ENCODE measurements around the gene MXD1. TPM values are rescaled to one million over a fixed set of nuclear protein-coding genes. Genes with fewer than 3 reads are reported as not detected.

MXD1 gene
- total and polyA plus RNA-seq, 2 donors (not counting 1 experiment from before 2014, with no cell fraction given), result 16.0 to 20.6 TPM

- Histone ChIP-seq H3K79me2 (ENCODE audit: control insufficient read depth, insufficient read depth, low read length) (peaks cover 12% of the 10 kb centered on the region), H3K9me3 (ENCODE audit: control extremely low read depth in 1 of 3, control insufficient read depth in 2 of 3, insufficient read depth in 1 of 3, low read length in 2 of 3) (no peaks in the 10 kb centered on the region), H4K20me1 (ENCODE audit: control insufficient read depth, insufficient read depth, low read length, poor library complexity, severe bottlenecking) (peaks cover 2% of the 10 kb centered on the region), H3K4me1 (ENCODE audit: control insufficient read depth in 2 of 2, insufficient read depth in 2 of 2, low read length in 2 of 2) (no peaks in the 10 kb centered on the region), H2AFZ (ENCODE audit: insufficient read depth, low read depth, low read length, poor library complexity, severe bottlenecking) (no peak overlapping the region), H3K4me3 (ENCODE audit: control extremely low read depth in 1 of 5, extremely low read depth in 1 of 5, insufficient read depth in 1 of 5, low read depth in 2 of 5, low read length in 4 of 5) (peak overlapping the region in 1 of 5 experiments; percentile 14), H3K4me2 (replicated peaks; ENCODE audit: low read depth, low read length, poor library complexity, severe bottlenecking) (no peak overlapping the region), H3K9ac (ENCODE audit: low read length) (no peak overlapping the region), H3K27me3 (replicated peaks in 1 of 4; ENCODE audit: control extremely low read depth in 1 of 4, control insufficient read depth in 3 of 4, insufficient read depth in 4 of 4, low read length in 3 of 4) (no peaks in the 10 kb centered on the region), H3K36me3 (replicated peaks in 1 of 2; ENCODE audit: control extremely low read depth in 1 of 2, control insufficient read depth in 1 of 2, extremely low read depth in 1 of 2, insufficient read depth in 2 of 2, low read length in 1 of 2) (peaks cover 6 to 32% of the 10 kb centered on the region in 2 experiments), H3K27ac (ENCODE audit: low read length in 2 of 2) (no peak overlapping the region)
- Mint-ChIP-seq H3K4me1 (peaks cover 4% of the 10 kb centered on the region), H3K27me3 (no peaks in the 10 kb centered on the region), H3K27ac (no peak overlapping the region), H3K4me3 (no peak overlapping the region), H3K9me3 (ENCODE audit: insufficient read depth) (no peaks in the 10 kb centered on the region)
- POLR2A ChIA-PET, result no interaction called here
- ATAC-seq (ENCODE audit: low read depth) (no peak), DNase-seq (no peak)
- TF ChIP-seq CTCF (IDR thresholded peaks at IDR 0.05), result no peak
- no peak for TF ChIP-seq EZH2 (IDR thresholded peaks at IDR 0.05; ENCODE audit: borderline replicate concordance, insufficient read depth, low read depth, low read length, poor library complexity, severe bottlenecking)
- CTCF ChIA-PET, result no interaction called here
- intact Hi-C loops (cut with micrococcal nuclease), result no loop called here
- WGBS (ENCODE audit: insufficient coverage), result no CpG with 5 or more reads among the region's 3 CpGs
These were observed 12.1 kb downstream of the MXD1 start for GRCh38 chr2:69926849-69927515.

GRCh38 chr2:69931832-69932595 lies 17.1 kb downstream of the MXD1 start:
- intact Hi-C loops (cut with micrococcal nuclease), result no loop called here
- peaks cover 8 to 43% of the 10 kb centered on the region in 2 experiments for H3K36me3 ChIP-seq (replicated peaks in 1 of 2; ENCODE audit: control extremely low read depth in 1 of 2, control insufficient read depth in 1 of 2, extremely low read depth in 1 of 2, insufficient read depth in 2 of 2, low read length in 1 of 2)
- CTCF ChIA-PET, result interaction anchor here (0.5 to 0.7 kb wide), 2 partner anchors 18 to 134 kb away, joined by 3 to 4 read pairs; no protein-coding TSS in a partner anchor
- ATAC-seq (ENCODE audit: low read depth) (no peak), DNase-seq (no peak)
- H3K4me1 ChIP-seq (ENCODE audit: control insufficient read depth in 2 of 2, insufficient read depth in 2 of 2, low read length in 2 of 2), result no peaks in the 10 kb centered on the region
- no peaks in the 10 kb centered on the region for H3K9me3 Mint-ChIP-seq (ENCODE audit: insufficient read depth)
- POLR2A ChIA-PET, result interaction anchor here (0.5 kb wide), 1 partner anchor 134 kb away, joined by 5 read pairs; no protein-coding TSS in a partner anchor
- H4K20me1 ChIP-seq (ENCODE audit: control insufficient read depth, insufficient read depth, low read length, poor library complexity, severe bottlenecking), result peaks cover 6% of the 10 kb centered on the region
- 92% methylated on average over 7 of the region's 7 CpGs for WGBS (ENCODE audit: insufficient coverage)
- H3K4me2 ChIP-seq (replicated peaks; ENCODE audit: low read depth, low read length, poor library complexity, severe bottlenecking), result no peak overlapping the region
- H3K27me3 ChIP-seq (replicated peaks in 1 of 4; ENCODE audit: control extremely low read depth in 1 of 4, control insufficient read depth in 3 of 4, insufficient read depth in 4 of 4, low read length in 3 of 4), result no peaks in the 10 kb centered on the region
- no peaks in the 10 kb centered on the region for H3K27me3 Mint-ChIP-seq
- no peak overlapping the region for H3K4me3 Mint-ChIP-seq
- H3K9me3 ChIP-seq (ENCODE audit: control extremely low read depth in 1 of 3, control insufficient read depth in 2 of 3, insufficient read depth in 1 of 3, low read length in 2 of 3), result no peaks in the 10 kb centered on the region
- H2AFZ ChIP-seq (ENCODE audit: insufficient read depth, low read depth, low read length, poor library complexity, severe bottlenecking), result no peak overlapping the region
- TF ChIP-seq EZH2 (IDR thresholded peaks at IDR 0.05; ENCODE audit: borderline replicate concordance, insufficient read depth, low read depth, low read length, poor library complexity, severe bottlenecking), result no peak
- H3K79me2 ChIP-seq (ENCODE audit: control insufficient read depth, insufficient read depth, low read length), result peaks cover 7% of the 10 kb centered on the region
- H3K27ac ChIP-seq (ENCODE audit: low read length in 2 of 2), result no peak overlapping the region
- peaks cover 10% of the 10 kb centered on the region for H3K4me1 Mint-ChIP-seq
- H3K4me3 ChIP-seq (ENCODE audit: control extremely low read depth in 1 of 5, extremely low read depth in 1 of 5, insufficient read depth in 1 of 5, low read depth in 2 of 5, low read length in 4 of 5), result no peak overlapping the region
- no peak overlapping the region for H3K9ac ChIP-seq (ENCODE audit: low read length)
- no peak overlapping the region for H3K27ac Mint-ChIP-seq
